GOT3 (cell line): Measurements from ENCODE around the gene CEP104.

ENCODE experiments used
- DNase-seq: peaks from one replicate; lab custom pipeline; 2025; ENCODE audit warnings: mixed read lengths; lab: John Stamatoyannopoulos, UW

Gene CEP104

GRCh38 chr1:3778590-3779264, 78.3 kb downstream of the CEP104 start:
- no peak for DNase-seq

GRCh38 chr1:3777647-3778589, 79.1 kb downstream of the CEP104 start:
- no peak for DNase-seq

- no peak for DNase-seq
Measured at GRCh38 chr1:3777078-3777547, 79.9 kb downstream of the CEP104 start.

GRCh38 chr1:3776231-3776961, 80.6 kb downstream of the CEP104 start:
- no peak for DNase-seq

GRCh38 chr1:3775490-3776230, 81.4 kb downstream of the CEP104 start:
- no peak for DNase-seq

GRCh38 chr1:3774946-3775489, 82.0 kb downstream of the CEP104 start:
- no peak for DNase-seq

- no peak for DNase-seq
Measured at GRCh38 chr1:3774276-3774945, 82.6 kb downstream of the CEP104 start.

- no peak for DNase-seq
Measured at GRCh38 chr1:3773572-3774275, 83.3 kb downstream of the CEP104 start.

GRCh38 chr1:3772715-3773571, 84.1 kb downstream of the CEP104 start, which contains the start of gene SMIM1:
SMIM1 (plus strand) TSS chr1:3772749; CDS start chr1:3775374, 2,625 bp downstream.
- DNase-seq, result no peak

- no peak for DNase-seq
Measured at GRCh38 chr1:3772027-3772714, 84.8 kb downstream of the CEP104 start.

GRCh38 chr1:3771108-3772026, 85.6 kb downstream of the CEP104 start:
- DNase-seq, result no peak

GRCh38 chr1:3770047-3770765, 86.8 kb downstream of the CEP104 start:
- DNase-seq, result no peak

- no peak for DNase-seq
Measured at GRCh38 chr1:3768811-3769390, 88.1 kb downstream of the CEP104 start.

- DNase-seq, result no peak
Measured at GRCh38 chr1:3767328-3767925, 89.6 kb downstream of the CEP104 start.

- no peak for DNase-seq
Measured at GRCh38 chr1:3763351-3764125, 93.5 kb downstream of the CEP104 start.
